HCT116 (cell line): ENCODE measurements around the gene PRRT4. TPM values are rescaled to one million over a fixed set of nuclear protein-coding genes. Genes with fewer than 3 reads are reported as not detected.

Experiments
- ATAC-seq: fragments of 200-7000 bp; cut with Tn5 transposase; 2 replicates; pipeline ENCODE4 v1.9.1; 2020; ENCODE audit warnings: mild to moderate bottlenecking, moderate library complexity
- BruUV-seq: library from RNA; stranded (reverse); fragments of 400-500 nt; replicated peaks from 2 replicates; lab custom pipeline; 2021; lab: Mats Ljungman, UMichigan
- CTCF ChIA-PET: fragments of 300-600 bp; sonication (Branson Sonifier 250); formaldehyde crosslinking; loops from one replicate; lab custom pipeline; 2021; ENCODE audit warnings: antibody characterized with exemption; lab: Charles Lee
- POLR2A ChIA-PET: fragments of 300-600, 350-600 bp; sonication (Branson Sonifier 250); formaldehyde crosslinking; loops from one replicate; lab custom pipeline; 2021; ENCODE audit warnings: antibody characterized with exemption; lab: Charles Lee
- RAD21 ChIA-PET, 2 experiments: fragments of 300-600 bp; sonication (Branson Sonifier 250); formaldehyde crosslinking; loops; one replicate each; lab custom pipeline; 2023; ENCODE audit warnings: low total read pairs in 2 of 2; ENCODE audit not compliant: uncharacterized antibody in 2 of 2, unreplicated experiment in 2 of 2, low non-redundant PET in 1 of 2; lab: Charles Lee
- DNase-seq: peaks from one replicate; pipeline ENCODE4 v3.0.0-alpha.2; 2010; ENCODE audit warnings: low read depth, low spot score
- H2AFZ ChIP-seq: fragments of 200-600 bp; shearing (Covaris generic), sonication (generic); 2 replicates; pipeline ENCODE4 v1.6.1; 2017; ENCODE audit warnings: low read depth, mixed run types, mixed read lengths, antibody characterized with exemption, low read length; ENCODE audit not compliant: poor library complexity, severe bottlenecking
- H3K27ac ChIP-seq: 2 replicates; pipeline ENCODE4 v1.5.1; 2012; ENCODE audit warnings: low read depth, low read length
- H3K27me3 ChIP-seq: fragments of 200-600 bp; sonication (generic); 2 replicates; pipeline ENCODE4 v1.6.1; 2016; ENCODE audit warnings: mixed run types, low read length, mixed read lengths; ENCODE audit not compliant: insufficient read depth
- H3K36me3 ChIP-seq, 2 experiments: fragments of 200-500 bp in 1 of 2; fragments of 200-600 bp in 1 of 2; sonication (Bioruptor generic) in 1 of 2; sonication (generic) in 1 of 2; 2 replicates each; pipeline versions ENCODE4 v1.5.1 to v1.6.1; 2014 to 2016; ENCODE audit warnings: low read length in 2 of 2, inconsistent platforms in 1 of 2, mixed read lengths in 1 of 2, mixed run types in 1 of 2; ENCODE audit not compliant: insufficient read depth in 2 of 2, control insufficient read depth in 1 of 2
- H3K4me1 ChIP-seq, 2 experiments: fragments of 200-600 bp in 1 of 2; sonication (generic) in 1 of 2; 2 replicates each; pipeline versions ENCODE4 v1.5.1 to v1.6.1; 2012 to 2017; ENCODE audit warnings: low read length in 2 of 2, inconsistent platforms in 1 of 2, mild to moderate bottlenecking in 1 of 2, mixed read lengths in 1 of 2, mixed run types in 1 of 2, moderate library complexity in 1 of 2; ENCODE audit not compliant: insufficient read depth in 2 of 2, control insufficient read depth in 1 of 2
- H3K4me2 ChIP-seq: fragments of 200-600 bp; sonication (generic); 2 replicates; pipeline ENCODE4 v1.6.1; 2017; ENCODE audit warnings: mixed run types, low read length, mixed read lengths
- H3K4me3 ChIP-seq, 2 experiments: fragments of 200-600 bp in 1 of 2; sonication (generic) in 1 of 2; replicated peaks in 1 of 2; 2 replicates each; pipeline ENCODE4 v1.5.1; 2011 to 2016; ENCODE audit warnings: low read length in 2 of 2, control low read depth in 1 of 2, low read depth in 1 of 2, mild to moderate bottlenecking in 1 of 2, mixed read lengths in 1 of 2, mixed run types in 1 of 2
- H3K79me2 ChIP-seq: fragments of 200-600 bp; sonication (generic); 2 replicates; pipeline ENCODE4 v1.6.1; 2017; ENCODE audit warnings: mild to moderate bottlenecking, mixed run types, low read length, moderate library complexity, mixed read lengths; ENCODE audit not compliant: insufficient read depth
- H3K9ac ChIP-seq: fragments of 200-600 bp; sonication (generic); 2 replicates; pipeline ENCODE4 v1.6.1; 2016; ENCODE audit warnings: low read length, mixed read lengths
- H3K9me2 ChIP-seq: fragments of 200-600 bp; sonication (generic), shearing (Covaris generic); 2 replicates; pipeline ENCODE4 v1.6.1; 2017; ENCODE audit warnings: mixed run types, mild to moderate bottlenecking, moderate library complexity; ENCODE audit not compliant: insufficient read depth
- H3K9me3 ChIP-seq, 2 experiments: fragments of 200-500 bp in 1 of 2; fragments of 200-600 bp in 1 of 2; sonication (Bioruptor generic) in 1 of 2; sonication (generic) in 1 of 2; 2 replicates each; pipeline ENCODE4 v1.6.1; 2014 to 2017; ENCODE audit warnings: low read length in 2 of 2, mixed read lengths in 2 of 2, inconsistent platforms in 1 of 2, low read depth in 1 of 2, mild to moderate bottlenecking in 1 of 2, mixed run types in 1 of 2, moderate library complexity in 1 of 2; ENCODE audit not compliant: control insufficient read depth in 1 of 2, insufficient read depth in 1 of 2
- H4K20me1 ChIP-seq: fragments of 200-600 bp; sonication (generic), shearing (Covaris generic); 2 replicates; pipeline ENCODE4 v1.6.1; 2017; ENCODE audit warnings: mixed run types, mild to moderate bottlenecking, moderate library complexity; ENCODE audit not compliant: insufficient read depth
- ATF3 ChIP-seq: IDR thresholded peaks from 2 replicates; pipeline ENCODE4 v1.6.1; 2012
- EGR1 ChIP-seq: IDR thresholded peaks from 2 replicates; pipeline ENCODE4 v1.6.1; 2012; ENCODE audit warnings: low read depth
- ELF1 ChIP-seq: IDR thresholded peaks from 2 replicates; pipeline ENCODE4 v1.6.1; 2012; ENCODE audit warnings: low read depth, borderline replicate concordance
- FOSL1 ChIP-seq: IDR thresholded peaks from 2 replicates; pipeline ENCODE4 v1.6.1; 2012; ENCODE audit warnings: low read depth
- JUND ChIP-seq: IDR thresholded peaks from 2 replicates; pipeline ENCODE4 v1.6.1; 2012
- POLR2AphosphoS5 ChIP-seq: IDR thresholded peaks from 2 replicates; pipeline ENCODE4 v1.6.1; 2011; ENCODE audit warnings: mild to moderate bottlenecking, low read depth, low read length, moderate library complexity
- TCF7L2 ChIP-seq: IDR thresholded peaks from 2 replicates; pipeline ENCODE4 v1.7.0; 2011; ENCODE audit warnings: borderline replicate concordance, inconsistent platforms; ENCODE audit not compliant: insufficient read depth, insufficient read length; ENCODE audit errors: extremely low read depth
- ZFX ChIP-seq: fragments of 450-650 bp; IDR thresholded peaks from 2 replicates; pipeline ENCODE4 v1.6.1; 2017
- ZNF274 ChIP-seq: fragments of 200-500 bp; sonication (Bioruptor generic); IDR thresholded peaks from 2 replicates; pipeline ENCODE4 v1.6.1; 2014; ENCODE audit warnings: mild to moderate bottlenecking, low read depth, low read length, inconsistent platforms
- intact Hi-C: fragments of 100-400 bp; cut with micrococcal nuclease; formaldehyde crosslinking; loops from 2 replicates; pipeline ENCODE4 v1.10.0; 2022
- total RNA-seq: library from RNA; stranded (reverse); gene quantifications from one replicate; pipeline ENCODE4 v1.2.1, GENCODE V29; 2021; ENCODE audit not compliant: unreplicated experiment
- TF ChIP-seq, protein P1 (sequence below): IDR thresholded peaks from 2 replicates; pipeline ENCODE4 v1.6.1; 2011; ENCODE audit warnings: mild to moderate bottlenecking, low read length, moderate library complexity; ENCODE audit not compliant: insufficient replicate concordance; ENCODE audit errors: extremely low read depth
- TF ChIP-seq, protein P2 (sequence below), 3 experiments: fragments of 200-600 bp in 1 of 3; sonication (generic) in 1 of 3; IDR thresholded peaks in 2 of 3; conservative IDR thresholded peaks in 1 of 3; 2 replicates each; pipeline ENCODE4 v1.5.1; 2012 to 2017; ENCODE audit warnings: low read depth in 2 of 3, low read length in 2 of 3, antibody characterized with exemption in 1 of 3, borderline replicate concordance in 1 of 3, control low read depth in 1 of 3, mild to moderate bottlenecking in 1 of 3, mixed read lengths in 1 of 3, mixed run types in 1 of 3, moderate library complexity in 1 of 3; ENCODE audit not compliant: insufficient read depth in 1 of 3
- TF ChIP-seq, protein P3 (sequence below): IDR thresholded peaks from 2 replicates; pipeline ENCODE4 v1.6.1; 2012; ENCODE audit warnings: low read depth

PRRT4 gene
- total RNA-seq, 1 experiment from 2014 or later: 4.0 TPM

DNA sequence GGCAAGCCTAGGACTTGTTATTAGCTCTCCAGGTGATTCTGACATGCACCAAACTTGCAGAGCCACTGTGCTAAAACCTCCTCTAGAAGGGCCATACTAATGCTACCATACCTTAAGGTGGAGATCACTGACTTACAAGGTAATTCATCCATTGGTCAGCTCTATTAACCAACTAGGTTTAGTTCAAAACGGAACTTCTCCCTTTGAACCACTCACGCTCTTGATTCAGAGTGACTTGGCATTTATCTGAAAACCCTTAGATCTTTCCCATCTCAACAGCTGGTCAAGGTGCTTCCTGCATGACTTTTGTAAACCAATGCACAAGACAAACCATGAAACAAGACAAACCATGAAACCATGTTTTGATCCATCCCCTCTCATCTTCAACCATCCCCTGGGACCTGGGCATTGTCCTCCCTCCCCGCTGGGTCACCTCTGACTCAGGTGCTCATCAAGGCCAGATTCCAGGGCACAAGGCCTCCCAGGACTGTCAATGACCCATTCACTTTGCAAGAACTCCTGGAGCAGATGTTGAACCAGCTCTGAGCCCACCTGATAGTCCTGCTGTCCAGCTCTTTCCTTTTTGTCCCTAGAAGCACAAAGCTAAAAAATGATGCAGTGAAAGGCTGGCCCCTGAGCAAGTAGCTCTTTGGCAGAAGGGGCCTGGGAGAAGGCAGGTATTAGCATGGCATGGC is 29.5 kb upstream of the PRRT4 start:
- Histone ChIP-seq H2AFZ (no peak overlapping the region), H4K20me1 (no peaks in the 10 kb centered on the region), H3K36me3 (peaks cover 5 to 18% of the 10 kb centered on the region in 2 experiments; a peak in 3 of 4 replicates), H3K27me3 (no peaks in the 10 kb centered on the region), H3K4me3 (no peak overlapping the region), H3K4me1 (no peaks in the 10 kb centered on the region), H3K4me2 (no peak overlapping the region), H3K9me3 (no peaks in the 10 kb centered on the region), H3K79me2 (no peaks in the 10 kb centered on the region), H3K27ac (no peak overlapping the region), H3K9me2 (no peaks in the 10 kb centered on the region), H3K9ac (no peak overlapping the region)
- ChIA-PET CTCF (interaction anchor here (5.9 kb wide), 1 partner anchor 43 kb away, joined by 134 read pairs; no protein-coding TSS in a partner anchor), POLR2A (no interaction called here), RAD21 (no interaction called here)
- ATAC-seq (no peak), DNase-seq (no peak)
- intact Hi-C loops: no loop called here
- BruUV-seq: no TSS peak
- TF ChIP-seq, protein P1, sequence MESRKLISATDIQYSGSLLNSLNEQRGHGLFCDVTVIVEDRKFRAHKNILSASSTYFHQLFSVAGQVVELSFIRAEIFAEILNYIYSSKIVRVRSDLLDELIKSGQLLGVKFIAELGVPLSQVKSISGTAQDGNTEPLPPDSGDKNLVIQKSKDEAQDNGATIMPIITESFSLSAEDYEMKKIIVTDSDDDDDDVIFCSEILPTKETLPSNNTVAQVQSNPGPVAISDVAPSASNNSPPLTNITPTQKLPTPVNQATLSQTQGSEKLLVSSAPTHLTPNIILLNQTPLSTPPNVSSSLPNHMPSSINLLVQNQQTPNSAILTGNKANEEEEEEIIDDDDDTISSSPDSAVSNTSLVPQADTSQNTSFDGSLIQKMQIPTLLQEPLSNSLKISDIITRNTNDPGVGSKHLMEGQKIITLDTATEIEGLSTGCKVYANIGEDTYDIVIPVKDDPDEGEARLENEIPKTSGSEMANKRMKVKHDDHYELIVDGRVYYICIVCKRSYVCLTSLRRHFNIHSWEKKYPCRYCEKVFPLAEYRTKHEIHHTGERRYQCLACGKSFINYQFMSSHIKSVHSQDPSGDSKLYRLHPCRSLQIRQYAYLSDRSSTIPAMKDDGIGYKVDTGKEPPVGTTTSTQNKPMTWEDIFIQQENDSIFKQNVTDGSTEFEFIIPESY: no peak
- TF ChIP-seq ZFX: no peak
- TF ChIP-seq EGR1: no peak
- TF ChIP-seq ZNF274: no peak
- TF ChIP-seq POLR2AphosphoS5: no peak
- no peak for TF ChIP-seq FOSL1
- no peak for TF ChIP-seq ELF1
- TF ChIP-seq JUND: no peak
- no peak for TF ChIP-seq TCF7L2
- TF ChIP-seq ATF3: no peak
- TF ChIP-seq, protein P2, sequence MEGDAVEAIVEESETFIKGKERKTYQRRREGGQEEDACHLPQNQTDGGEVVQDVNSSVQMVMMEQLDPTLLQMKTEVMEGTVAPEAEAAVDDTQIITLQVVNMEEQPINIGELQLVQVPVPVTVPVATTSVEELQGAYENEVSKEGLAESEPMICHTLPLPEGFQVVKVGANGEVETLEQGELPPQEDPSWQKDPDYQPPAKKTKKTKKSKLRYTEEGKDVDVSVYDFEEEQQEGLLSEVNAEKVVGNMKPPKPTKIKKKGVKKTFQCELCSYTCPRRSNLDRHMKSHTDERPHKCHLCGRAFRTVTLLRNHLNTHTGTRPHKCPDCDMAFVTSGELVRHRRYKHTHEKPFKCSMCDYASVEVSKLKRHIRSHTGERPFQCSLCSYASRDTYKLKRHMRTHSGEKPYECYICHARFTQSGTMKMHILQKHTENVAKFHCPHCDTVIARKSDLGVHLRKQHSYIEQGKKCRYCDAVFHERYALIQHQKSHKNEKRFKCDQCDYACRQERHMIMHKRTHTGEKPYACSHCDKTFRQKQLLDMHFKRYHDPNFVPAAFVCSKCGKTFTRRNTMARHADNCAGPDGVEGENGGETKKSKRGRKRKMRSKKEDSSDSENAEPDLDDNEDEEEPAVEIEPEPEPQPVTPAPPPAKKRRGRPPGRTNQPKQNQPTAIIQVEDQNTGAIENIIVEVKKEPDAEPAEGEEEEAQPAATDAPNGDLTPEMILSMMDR (IDR thresholded peaks at IDR 0.05 in 2 of 3, conservative IDR thresholded peaks at IDR 0.05 in 1 of 3; ENCODE audit: borderline replicate concordance in 1 of 3, insufficient read depth in 1 of 3, low read depth in 2 of 3, low read length in 2 of 3): no peak
- TF ChIP-seq, protein P3, sequence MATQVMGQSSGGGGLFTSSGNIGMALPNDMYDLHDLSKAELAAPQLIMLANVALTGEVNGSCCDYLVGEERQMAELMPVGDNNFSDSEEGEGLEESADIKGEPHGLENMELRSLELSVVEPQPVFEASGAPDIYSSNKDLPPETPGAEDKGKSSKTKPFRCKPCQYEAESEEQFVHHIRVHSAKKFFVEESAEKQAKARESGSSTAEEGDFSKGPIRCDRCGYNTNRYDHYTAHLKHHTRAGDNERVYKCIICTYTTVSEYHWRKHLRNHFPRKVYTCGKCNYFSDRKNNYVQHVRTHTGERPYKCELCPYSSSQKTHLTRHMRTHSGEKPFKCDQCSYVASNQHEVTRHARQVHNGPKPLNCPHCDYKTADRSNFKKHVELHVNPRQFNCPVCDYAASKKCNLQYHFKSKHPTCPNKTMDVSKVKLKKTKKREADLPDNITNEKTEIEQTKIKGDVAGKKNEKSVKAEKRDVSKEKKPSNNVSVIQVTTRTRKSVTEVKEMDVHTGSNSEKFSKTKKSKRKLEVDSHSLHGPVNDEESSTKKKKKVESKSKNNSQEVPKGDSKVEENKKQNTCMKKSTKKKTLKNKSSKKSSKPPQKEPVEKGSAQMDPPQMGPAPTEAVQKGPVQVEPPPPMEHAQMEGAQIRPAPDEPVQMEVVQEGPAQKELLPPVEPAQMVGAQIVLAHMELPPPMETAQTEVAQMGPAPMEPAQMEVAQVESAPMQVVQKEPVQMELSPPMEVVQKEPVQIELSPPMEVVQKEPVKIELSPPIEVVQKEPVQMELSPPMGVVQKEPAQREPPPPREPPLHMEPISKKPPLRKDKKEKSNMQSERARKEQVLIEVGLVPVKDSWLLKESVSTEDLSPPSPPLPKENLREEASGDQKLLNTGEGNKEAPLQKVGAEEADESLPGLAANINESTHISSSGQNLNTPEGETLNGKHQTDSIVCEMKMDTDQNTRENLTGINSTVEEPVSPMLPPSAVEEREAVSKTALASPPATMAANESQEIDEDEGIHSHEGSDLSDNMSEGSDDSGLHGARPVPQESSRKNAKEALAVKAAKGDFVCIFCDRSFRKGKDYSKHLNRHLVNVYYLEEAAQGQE: no peak
